ENCODE measurements around the gene IRF1.
A peak's percentile ranks its signal among the peaks of the same experiment; 100 is the strongest.
"Not testable (repeated sequence)": the region's sequence is repeated elsewhere in the genome, so short reads cannot be mapped to it uniquely, and the experiment has no call there.

Gene IRF1, protein sequence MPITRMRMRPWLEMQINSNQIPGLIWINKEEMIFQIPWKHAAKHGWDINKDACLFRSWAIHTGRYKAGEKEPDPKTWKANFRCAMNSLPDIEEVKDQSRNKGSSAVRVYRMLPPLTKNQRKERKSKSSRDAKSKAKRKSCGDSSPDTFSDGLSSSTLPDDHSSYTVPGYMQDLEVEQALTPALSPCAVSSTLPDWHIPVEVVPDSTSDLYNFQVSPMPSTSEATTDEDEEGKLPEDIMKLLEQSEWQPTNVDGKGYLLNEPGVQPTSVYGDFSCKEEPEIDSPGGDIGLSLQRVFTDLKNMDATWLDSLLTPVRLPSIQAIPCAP

DNA sequence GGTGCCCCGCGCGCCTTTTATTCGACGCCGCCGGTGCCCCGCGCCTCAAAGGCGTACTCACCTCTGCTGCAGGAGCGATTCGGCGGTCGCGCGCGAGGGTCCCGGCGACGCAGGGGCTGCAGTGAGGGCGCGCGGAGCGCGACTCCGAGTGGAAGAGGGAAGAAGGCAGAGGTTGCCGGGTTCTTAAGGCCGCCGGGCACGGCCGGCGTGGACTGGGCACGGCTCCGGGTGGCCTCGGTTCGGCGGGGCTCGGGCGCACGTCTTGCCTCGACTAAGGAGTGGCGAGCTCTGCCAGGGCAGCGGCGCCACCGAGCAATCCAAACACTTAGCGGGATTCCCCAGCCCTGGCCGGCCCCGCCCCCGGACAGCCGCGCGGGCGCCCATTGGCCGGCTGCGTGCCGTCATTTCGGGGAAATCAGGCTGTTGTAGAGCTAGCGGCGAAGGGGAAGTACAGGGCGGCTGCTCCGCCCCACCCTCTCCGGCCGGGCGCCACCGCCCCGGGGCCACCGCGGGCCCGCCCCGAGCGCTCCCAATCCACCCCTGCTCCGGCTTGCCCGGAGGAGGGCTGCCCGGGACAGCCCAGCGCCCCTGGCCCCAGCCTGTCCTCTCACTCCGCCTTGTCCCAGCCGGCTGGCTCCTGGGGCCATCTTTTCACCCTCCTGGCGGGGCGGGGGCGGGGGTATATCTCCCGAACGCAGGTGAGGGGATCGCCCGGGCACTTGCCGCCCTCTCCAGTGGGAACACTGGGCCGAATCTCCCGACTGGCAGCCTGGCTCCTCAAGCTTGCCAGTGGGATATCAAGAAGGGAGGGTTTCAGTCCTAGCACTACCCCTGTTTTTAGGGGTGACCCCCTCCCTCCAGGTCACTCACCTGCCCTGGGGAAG, at the start of gene IRF1:
Gene IRF1, minus strand, starts transcription at position 290 of the 884 bp plus-strand sequence. CDS start 1,295 bp downstream, outside the sequence.
- DNase-seq (ENCODE audit: low read depth, low spot score) = peak; percentile 79

GRCh38 chr5:132540149-132540548, 49.6 kb upstream of the IRF1 start:
- no peak for DNase-seq (ENCODE audit: low read depth, low spot score)

- no peak for DNase-seq (ENCODE audit: low read depth, low spot score)
Measured at GRCh38 chr5:132539716-132540115, 49.1 kb upstream of the IRF1 start.

DNA sequence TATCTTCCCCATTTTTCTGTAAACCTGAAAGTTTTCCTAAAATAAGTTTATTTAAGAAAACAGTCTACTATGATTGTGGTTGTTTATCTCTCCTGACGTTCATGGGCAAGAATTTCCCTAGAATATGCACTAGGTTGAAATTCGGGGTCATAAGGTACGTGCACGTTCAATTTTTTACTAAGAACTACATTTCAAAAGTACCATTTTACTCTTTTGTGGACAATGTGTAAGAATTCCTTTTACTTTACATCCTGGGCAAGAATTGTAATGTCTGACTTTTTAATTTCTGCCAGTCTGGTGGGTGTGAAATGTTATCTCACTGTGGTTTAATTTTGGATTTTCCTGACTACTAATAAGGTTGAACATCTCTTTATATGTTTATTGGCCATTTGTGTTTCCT, 40.4 kb upstream of the IRF1 start:
- DNase-seq (ENCODE audit: low read depth, low spot score) = no peak

DNA sequence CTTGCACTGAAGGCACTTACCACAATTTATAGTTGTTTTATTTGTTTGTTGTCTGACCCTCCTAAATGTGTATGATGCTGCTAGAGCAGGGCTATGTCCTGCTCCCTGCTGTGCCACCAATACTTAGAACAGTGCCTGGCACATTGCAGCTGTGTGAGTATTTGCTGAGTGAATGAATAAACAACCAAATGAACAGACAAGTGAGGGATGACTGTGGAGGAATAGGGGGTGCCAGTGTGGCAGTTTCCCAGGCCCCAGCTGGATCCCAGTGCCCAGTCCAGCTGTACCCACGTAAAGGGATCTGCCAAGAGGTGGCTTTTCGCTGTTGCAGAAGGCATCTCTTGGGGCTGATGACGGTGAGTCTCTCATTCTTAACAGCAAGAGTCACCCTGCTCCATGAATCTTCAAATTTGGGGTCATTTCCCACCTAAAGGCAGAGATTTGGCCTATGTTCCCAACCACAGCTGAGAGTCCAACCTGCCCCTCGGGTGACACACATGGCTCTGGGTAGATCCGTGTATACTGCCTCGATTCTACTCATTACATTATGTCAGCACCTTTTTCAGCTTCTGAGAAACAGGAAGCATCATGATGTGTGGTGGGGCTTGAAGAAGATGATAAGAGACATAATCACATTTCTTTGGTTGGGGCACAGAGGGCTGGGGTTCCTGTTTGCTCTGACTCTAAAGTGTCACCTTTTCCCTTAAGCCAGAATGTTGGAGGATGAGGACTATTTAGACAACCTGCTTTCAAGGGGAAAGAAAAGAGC, 38.5 kb upstream of the IRF1 start:
- no peak for DNase-seq (ENCODE audit: low read depth, low spot score)

- no peak for DNase-seq (ENCODE audit: low read depth, low spot score)
Measured at GRCh38 chr5:132528021-132528420, 37.4 kb upstream of the IRF1 start.

- DNase-seq (ENCODE audit: low read depth, low spot score) = no peak
Measured at GRCh38 chr5:132526974-132527564, 36.5 kb upstream of the IRF1 start.

- DNase-seq (ENCODE audit: low read depth, low spot score) = peak; percentile 5
Measured at GRCh38 chr5:132526290-132526973, 35.9 kb upstream of the IRF1 start.

- DNase-seq (ENCODE audit: low read depth, low spot score) = no peak
Measured at GRCh38 chr5:132525299-132525724, 34.7 kb upstream of the IRF1 start.

- not testable (repeated sequence) for DNase-seq (ENCODE audit: low read depth, low spot score)
Measured at GRCh38 chr5:132524877-132525276, 34.3 kb upstream of the IRF1 start.

DNA sequence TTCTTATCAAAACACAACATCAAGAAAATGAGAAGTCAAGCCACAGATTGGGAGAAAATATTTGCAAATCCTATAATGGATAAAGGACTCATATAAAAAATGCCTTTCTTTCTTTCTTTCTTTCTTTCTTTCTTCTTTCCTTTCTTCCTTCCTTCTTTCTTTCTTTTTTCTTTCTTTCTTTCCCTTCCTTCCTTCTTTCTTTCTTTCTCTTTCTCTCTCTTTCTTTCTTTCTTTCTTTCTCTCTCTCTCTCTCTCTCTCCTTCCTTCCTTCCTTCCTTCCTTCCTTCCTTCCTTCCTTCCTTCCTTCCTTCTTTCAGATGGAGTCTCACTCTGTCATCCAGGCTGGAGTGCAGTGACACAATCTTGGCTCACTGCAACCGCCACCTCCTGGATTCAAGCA, 31.5 kb upstream of the IRF1 start:
- DNase-seq (ENCODE audit: low read depth, low spot score) = not testable (repeated sequence)

DNA sequence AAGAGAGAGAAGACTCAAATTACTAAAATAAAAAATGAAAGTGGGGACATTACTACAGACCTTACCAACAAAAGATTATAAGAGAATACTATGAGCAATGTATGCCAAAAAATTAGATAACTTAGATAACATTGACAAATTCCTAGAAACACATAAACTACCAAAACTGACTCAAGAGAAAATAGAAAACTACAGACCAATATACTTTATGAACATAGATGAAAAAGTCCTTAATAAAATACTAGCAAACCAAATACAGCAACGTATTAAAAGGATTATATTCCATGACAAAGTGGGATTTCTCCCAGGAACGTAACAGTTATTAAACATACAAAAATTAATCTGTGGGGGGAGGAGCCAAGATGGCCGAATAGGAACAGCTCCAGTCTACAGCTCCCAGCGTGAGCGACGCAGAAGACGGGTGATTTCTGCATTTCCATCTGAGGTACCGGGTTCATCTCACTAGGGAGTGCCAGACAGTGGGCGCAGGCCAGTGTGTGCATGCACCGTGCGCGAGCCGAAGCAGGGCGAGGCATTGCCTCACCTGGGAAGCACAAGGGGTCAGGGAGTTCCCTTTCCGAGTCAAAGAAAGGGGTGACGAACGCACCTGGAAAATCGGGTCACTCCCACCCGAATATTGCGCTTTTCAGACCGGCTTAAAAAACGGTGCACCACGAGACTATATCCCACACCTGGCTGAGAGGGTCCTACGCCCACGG, 23.2 kb upstream of the IRF1 start:
- DNase-seq (ENCODE audit: low read depth, low spot score) = not testable (repeated sequence)

- no peak for DNase-seq (ENCODE audit: low read depth, low spot score)
Measured at GRCh38 chr5:132510076-132510475, 19.5 kb upstream of the IRF1 start.

DNA sequence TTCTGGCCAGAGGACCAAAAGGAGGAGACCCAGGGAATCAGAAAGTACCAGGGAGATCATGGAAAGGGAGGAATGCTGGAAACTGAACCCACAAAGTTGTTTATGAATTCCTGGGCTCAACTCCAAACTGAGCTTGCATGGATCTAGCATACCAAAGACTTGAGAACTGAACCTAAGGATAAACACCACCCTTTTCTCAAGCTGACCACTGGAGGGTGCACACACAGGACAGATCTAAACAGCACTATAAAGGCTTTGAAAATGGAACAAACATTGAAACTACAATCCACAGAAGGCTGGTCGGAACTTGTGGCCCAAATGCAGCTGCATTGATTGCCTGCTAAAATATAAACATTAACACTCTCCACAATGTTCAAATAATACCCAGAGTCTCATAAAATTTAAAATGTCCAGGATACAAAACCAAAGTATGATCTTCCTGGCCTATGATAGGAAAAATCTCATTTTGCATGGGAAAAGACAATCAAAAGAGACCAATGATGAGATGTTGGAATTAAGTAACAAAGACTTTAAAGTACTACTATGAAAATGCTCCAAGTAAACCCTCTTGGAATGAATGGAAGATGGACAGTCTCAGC, 15.6 kb upstream of the IRF1 start:
- DNase-seq (ENCODE audit: low read depth, low spot score) = no peak

DNA sequence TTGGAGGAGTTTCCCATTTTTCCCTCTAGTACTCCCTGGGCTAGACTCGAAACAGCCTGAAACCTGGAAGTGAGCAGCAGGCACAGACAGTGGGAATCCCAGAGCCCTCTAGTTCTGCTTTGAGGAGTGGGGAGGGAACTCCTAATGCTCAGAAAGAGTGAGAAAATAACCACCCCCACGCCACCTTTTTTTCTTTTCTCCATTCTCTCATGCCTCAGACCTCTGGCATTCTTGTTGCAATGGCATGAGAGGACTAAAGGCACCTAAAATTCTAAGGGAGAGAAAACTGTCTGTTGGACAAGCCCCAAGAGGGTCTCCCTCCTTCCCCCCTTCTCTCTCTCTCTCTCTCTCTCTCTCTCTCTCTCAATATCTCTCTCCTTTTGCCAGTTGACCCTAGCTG, 15.1 kb upstream of the IRF1 start:
- DNase-seq (ENCODE audit: low read depth, low spot score) = no peak

DNA sequence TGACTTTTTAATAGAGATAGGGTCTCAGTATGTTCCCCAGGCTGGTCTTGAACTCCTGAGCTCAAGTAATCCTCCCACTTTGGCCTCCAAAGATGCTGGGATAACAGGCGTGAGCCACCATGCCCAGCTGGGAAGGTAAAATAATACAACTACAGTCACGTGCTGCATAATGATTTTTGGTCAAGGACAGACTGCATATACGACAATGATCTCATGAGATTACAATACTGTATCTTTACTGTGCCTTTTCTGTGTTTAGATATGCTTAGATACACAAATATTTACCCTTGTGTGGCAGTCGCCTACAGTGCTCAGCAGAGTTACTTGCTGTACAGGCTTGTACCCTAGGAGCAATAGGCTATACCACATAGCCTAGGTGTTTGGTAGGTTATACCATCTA, 14.2 kb upstream of the IRF1 start:
- no peak for DNase-seq (ENCODE audit: low read depth, low spot score)

DNA sequence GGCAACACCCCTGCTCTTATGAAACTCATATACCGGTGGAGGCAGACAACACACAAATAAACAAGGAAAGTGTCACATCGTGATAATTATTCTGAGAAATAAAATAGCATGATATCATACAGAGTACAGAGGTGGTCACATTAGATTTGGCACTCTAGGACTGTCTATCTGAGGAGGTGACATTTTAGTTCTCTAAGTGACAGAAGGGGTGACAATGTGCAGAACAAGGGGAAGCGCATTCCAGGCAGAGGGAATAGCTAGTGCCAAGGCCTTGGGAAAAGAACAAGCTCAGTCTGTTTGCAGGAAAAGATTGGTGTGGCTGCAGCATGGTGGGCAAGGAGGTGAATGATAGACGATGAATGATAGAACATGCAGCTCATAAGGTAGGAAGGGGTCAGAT, 12.7 kb upstream of the IRF1 start:
- DNase-seq (ENCODE audit: low read depth, low spot score) = no peak

DNA sequence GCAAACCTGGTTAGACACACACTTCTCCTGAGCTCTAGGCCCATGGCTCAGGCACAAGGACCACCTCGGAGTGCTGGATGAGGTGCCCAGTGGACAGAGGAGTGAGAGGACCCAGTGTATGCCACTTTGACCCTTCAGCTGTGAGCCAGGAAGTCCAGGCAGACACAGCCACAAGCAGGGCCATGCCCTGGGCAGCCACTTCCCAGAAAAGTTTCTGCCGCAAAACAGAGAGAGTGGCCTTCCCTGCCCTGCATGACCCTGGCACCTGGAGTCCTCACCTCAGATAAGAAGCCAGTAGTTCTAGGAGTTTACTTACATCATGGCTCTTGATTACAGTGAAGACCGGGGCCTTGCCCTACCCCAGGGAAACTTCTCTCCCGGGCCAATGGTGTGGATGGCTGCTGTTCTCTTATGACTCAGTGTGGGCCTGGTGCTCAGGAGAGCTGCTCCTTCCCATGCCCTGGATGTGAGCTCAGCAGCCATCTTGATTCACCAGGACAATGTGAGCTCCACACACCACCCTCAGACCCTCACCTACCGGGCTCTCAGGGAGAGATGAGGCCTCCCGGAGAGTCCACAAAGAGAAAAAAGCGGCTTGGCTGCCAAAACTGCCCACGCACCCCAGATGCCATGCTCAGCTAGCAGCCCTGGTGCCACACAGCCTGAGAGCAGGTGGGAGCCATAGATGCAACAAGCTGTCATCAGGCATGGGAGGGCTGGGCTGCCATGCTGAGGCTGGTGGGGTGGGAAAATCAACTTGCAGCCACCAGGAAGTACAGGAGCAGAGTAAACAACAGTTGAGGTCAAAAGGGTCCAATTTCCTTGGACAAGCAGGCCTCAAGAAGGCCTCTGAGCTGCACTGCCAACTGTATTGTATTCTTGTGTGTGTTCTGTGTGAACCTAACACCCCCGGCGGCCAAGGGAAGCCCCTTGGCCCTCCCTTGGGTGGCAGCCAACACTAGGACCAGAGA, 11.7 kb upstream of the IRF1 start:
- DNase-seq (ENCODE audit: low read depth, low spot score) = no peak

GRCh38 chr5:132501629-132501956, 11.0 kb upstream of the IRF1 start:
- DNase-seq (ENCODE audit: low read depth, low spot score) = no peak
